Measurements from ENCODE around the gene ST8SIA6. TPM values are rescaled to one million over a fixed set of nuclear protein-coding genes. Genes with fewer than 3 reads are reported as not detected.

The ST8SIA6 gene
- total RNA-seq, 1 donor from 2014 or later, result 0.53 TPM

GRCh38 chr10:17276756-17277424 lies 177.5 kb downstream of the ST8SIA6 start:
- no peak overlapping the region for H3K4me3 ChIP-seq (ENCODE audit: low read depth, low read length)
- no peaks in the 10 kb centered on the region for H3K27me3 ChIP-seq (ENCODE audit: control insufficient read depth, insufficient read depth, low read length)
- H3K36me3 ChIP-seq (ENCODE audit: control insufficient read depth, insufficient read depth, low read length), result no peaks in the 10 kb centered on the region
- FAIRE-seq (no peak), DNase-seq (ENCODE audit: low read depth) (peak; percentile 45)
- TF ChIP-seq CTCF (IDR thresholded peaks at IDR 0.05; ENCODE audit: insufficient read depth, low read length, severe bottlenecking), result no peak

- H3K27me3 ChIP-seq (ENCODE audit: control insufficient read depth, insufficient read depth, low read length), result no peaks in the 10 kb centered on the region
- no peak for FAIRE-seq
- H3K4me3 ChIP-seq (ENCODE audit: low read depth, low read length), result no peak overlapping the region
- H3K36me3 ChIP-seq (ENCODE audit: control insufficient read depth, insufficient read depth, low read length), result no peaks in the 10 kb centered on the region
- TF ChIP-seq CTCF (IDR thresholded peaks at IDR 0.05; ENCODE audit: insufficient read depth, low read length, severe bottlenecking), result no peak
- DNase-seq (ENCODE audit: low read depth), result peak; percentile 92
These were observed 181.0 kb downstream of the ST8SIA6 start for GRCh38 chr10:17273403-17273802.

DNA sequence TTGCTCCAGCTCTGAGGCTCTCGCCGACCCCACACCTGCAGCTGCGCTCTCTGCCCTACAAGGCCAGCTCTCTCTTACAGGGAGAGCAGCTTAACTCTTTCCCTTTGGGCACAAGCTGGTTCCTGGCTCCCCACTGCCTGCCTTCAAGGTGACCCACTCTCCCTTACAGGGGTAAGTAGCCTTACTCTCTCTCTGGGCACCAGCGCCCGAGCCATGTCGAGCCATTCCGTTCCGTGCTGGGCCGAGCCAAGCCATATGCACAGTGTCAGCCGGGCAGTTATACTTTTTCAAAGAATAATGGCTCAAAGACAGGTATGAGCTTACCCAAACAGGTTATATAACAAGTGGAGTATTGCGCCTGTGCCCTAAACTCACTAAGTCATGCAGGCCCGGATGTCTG lies 181.7 kb downstream of the ST8SIA6 start:
- FAIRE-seq, result peak; percentile 62
- no peaks in the 10 kb centered on the region for H3K27me3 ChIP-seq (ENCODE audit: control insufficient read depth, insufficient read depth, low read length)
- no peak overlapping the region for H3K4me3 ChIP-seq (ENCODE audit: low read depth, low read length)
- H3K36me3 ChIP-seq (ENCODE audit: control insufficient read depth, insufficient read depth, low read length), result no peaks in the 10 kb centered on the region
- DNase-seq (ENCODE audit: low read depth), result no peak
- TF ChIP-seq CTCF (IDR thresholded peaks at IDR 0.05; ENCODE audit: insufficient read depth, low read length, severe bottlenecking), result no peak

Other genes starting within 250 kb of the ST8SIA6 start
- gene VIM, start 226.4 kb downstream of the ST8SIA6 start, total RNA-seq, result 25.1 and 115 TPM in 2 replicates
- gene HACD1, start 162.8 kb upstream of the ST8SIA6 start, total RNA-seq, result 22.1 and 24.6 TPM in 2 replicates
- gene STAM, start 189.6 kb upstream of the ST8SIA6 start, total RNA-seq, result 21.9 and 31.6 TPM in 2 replicates

Measured in bronchial epithelial cell (primary cell).